IMR-90 (cell line): ENCODE data around the gene UBXN6.

ENCODE experiments used
- BHLHE40 ChIP-seq: fragments of 150-350 bp; IDR thresholded peaks from 2 replicates; pipeline ENCODE4 v1.6.1; 2016; ENCODE audit warnings: mild to moderate bottlenecking, low read depth, low read length
- CEBPB ChIP-seq: IDR thresholded peaks from 2 replicates; pipeline ENCODE4 v1.6.1; 2012; ENCODE audit warnings: low read depth, low read length, improper control_type of control experiment
- MAFK ChIP-seq: IDR thresholded peaks from 2 replicates; pipeline ENCODE4 v1.6.1; 2012; ENCODE audit warnings: low read depth, low read length, improper control_type of control experiment
- POLR2A ChIP-seq: IDR thresholded peaks from 2 replicates; pipeline ENCODE4 v1.6.1; 2012; ENCODE audit warnings: mild to moderate bottlenecking, low read depth, low read length
- RFX5 ChIP-seq: IDR thresholded peaks from 2 replicates; pipeline ENCODE4 v1.8.0; 2012; ENCODE audit warnings: low read depth, mild to moderate bottlenecking, low read length, moderate library complexity
- SMC3 ChIP-seq: fragments of 150-350 bp; IDR thresholded peaks from 2 replicates; pipeline ENCODE4 v1.6.1; 2016; ENCODE audit warnings: low read depth, mild to moderate bottlenecking, antibody characterized with exemption, low read length, moderate library complexity
- TF ChIP-seq, protein P1 (sequence below): conservative IDR thresholded peaks from 2 replicates; pipeline ENCODE4 v1.5.1; 2012; ENCODE audit warnings: mild to moderate bottlenecking, low read depth, low read length, improper control_type of control experiment

DNA sequence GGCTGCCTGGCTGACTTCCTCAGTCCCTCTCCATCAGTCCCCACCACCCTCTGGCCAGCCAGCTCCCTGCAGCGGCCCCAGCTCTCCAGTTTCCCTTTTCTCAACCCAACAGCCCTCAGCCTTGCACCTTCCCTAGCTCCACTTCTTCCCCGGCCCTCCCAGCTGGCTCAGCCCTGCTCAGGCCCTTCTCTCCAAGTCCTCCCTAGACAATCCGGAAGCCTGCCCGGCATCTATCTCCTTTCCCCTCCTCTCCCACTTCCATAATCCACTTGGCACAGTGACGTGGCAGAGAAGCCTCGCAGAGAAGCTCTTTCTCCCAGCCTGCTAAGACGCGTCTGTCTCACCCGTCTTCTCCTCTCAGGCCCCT lies 1.1 kb downstream of the UBXN6 start:
- TF ChIP-seq SMC3 (no peak), POLR2A (peak; percentile 86), CEBPB (no peak), BHLHE40 (no peak), RFX5 (no peak), MAFK (no peak)
- TF ChIP-seq, protein P1, sequence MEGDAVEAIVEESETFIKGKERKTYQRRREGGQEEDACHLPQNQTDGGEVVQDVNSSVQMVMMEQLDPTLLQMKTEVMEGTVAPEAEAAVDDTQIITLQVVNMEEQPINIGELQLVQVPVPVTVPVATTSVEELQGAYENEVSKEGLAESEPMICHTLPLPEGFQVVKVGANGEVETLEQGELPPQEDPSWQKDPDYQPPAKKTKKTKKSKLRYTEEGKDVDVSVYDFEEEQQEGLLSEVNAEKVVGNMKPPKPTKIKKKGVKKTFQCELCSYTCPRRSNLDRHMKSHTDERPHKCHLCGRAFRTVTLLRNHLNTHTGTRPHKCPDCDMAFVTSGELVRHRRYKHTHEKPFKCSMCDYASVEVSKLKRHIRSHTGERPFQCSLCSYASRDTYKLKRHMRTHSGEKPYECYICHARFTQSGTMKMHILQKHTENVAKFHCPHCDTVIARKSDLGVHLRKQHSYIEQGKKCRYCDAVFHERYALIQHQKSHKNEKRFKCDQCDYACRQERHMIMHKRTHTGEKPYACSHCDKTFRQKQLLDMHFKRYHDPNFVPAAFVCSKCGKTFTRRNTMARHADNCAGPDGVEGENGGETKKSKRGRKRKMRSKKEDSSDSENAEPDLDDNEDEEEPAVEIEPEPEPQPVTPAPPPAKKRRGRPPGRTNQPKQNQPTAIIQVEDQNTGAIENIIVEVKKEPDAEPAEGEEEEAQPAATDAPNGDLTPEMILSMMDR: no peak
